ENCODE results near the gene POMP. TPM values are rescaled to one million over a fixed set of nuclear protein-coding genes. Genes with fewer than 3 reads are reported as not detected.

The POMP gene, protein sequence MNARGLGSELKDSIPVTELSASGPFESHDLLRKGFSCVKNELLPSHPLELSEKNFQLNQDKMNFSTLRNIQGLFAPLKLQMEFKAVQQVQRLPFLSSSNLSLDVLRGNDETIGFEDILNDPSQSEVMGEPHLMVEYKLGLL
- polyA plus RNA-seq: 10 to 100 TPM; 28.1 to 96.7 (median 85.3) TPM

DNA sequence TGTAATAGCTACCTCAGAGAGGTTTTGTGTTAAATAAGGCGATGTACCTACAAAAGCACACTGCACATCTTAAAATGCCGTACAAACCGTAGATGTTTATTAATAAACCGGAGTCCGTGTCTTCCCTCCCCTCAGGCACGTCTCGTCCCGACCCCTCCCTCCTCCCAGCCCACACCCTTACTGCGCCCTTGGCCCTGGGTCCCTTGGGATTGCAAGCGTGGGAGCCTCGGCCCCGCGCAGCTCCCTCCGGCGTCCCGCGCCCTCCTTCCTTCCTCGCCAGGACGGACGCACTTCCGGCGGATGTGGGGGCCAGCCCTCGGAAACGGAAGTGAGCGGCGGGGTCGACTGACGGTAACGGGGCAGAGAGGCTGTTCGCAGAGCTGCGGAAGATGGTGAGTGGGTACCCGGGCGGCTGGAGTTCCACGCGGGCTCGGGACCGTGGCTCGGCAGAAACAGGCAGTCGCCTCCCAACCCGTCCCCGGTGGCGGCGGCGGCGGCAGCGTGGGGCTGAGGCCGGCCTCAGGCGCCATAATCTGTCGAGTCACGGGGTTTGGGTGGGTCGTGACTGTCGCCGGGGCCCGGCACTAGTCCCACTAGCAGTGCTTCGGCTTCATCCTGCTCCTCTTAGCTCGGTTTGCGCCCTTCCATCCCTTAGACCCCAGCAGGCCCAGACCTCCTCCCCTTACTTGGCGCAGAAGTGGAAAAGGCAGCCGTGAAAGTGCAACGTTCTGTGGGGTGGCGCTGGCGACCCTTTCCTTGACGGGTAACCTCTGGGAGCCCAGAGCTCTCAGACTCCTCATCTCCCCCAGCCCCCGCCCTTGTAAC is at the start of gene POMP:
POMP (plus strand) TSS at position 335 of the 825 bp plus-strand sequence; CDS start at position 390, 55 bp downstream.
- H3K27ac ChIP-seq (ENCODE audit: low read depth, low read length): peak within 1 kb of the TSS; percentile 32
- WGBS, 3 donors: 0% methylated on average over 62 to 64 of the region's 64 CpGs

DNA sequence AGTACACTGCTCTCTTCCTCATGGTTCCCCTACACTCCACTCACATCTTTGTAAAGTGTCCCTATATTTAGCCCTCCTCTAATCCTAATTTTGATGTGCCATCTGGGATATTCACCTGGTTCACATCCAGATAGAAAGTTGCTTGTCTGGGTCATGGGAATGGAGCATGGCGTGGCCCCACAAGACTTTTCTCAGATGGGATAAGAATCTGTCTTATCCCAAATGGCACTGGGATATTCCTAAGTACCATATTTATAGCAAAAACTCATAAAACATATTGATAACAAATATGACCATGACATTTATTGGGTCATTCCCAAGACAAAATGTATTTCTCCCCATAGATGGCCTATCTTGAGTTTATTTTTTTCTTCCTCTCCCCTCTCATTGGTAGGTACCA is 49.5 kb upstream of the POMP start:
- H3K27ac ChIP-seq (ENCODE audit: low read depth, low read length): no peak overlapping the region
- WGBS, 3 donors: 86 to 100% (median 89%) methylated on average over 1 of the region's 1 CpG

DNA sequence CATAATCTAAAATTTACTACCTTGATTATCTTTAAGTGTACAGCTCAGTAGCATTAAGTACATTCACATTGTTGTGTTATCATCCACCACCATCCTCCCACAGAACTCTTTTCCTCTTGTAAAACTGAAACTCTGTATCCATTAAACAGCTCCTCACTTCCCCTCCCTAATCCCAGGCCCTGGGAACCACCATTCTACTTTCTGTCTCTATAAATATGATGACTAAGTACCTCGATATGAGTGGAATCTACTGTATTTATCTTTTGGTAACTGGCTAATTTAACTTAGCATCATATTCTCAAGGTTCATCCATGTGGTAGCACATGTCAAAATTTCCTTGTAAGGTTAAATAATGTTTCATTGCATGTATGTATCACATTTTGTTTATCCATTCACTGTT is 49.0 kb upstream of the POMP start:
- no peak overlapping the region for H3K27ac ChIP-seq (ENCODE audit: low read depth, low read length)
- 70 to 83% (median 76%) methylated on average over 1 of the region's 1 CpG for WGBS, 3 donors

DNA sequence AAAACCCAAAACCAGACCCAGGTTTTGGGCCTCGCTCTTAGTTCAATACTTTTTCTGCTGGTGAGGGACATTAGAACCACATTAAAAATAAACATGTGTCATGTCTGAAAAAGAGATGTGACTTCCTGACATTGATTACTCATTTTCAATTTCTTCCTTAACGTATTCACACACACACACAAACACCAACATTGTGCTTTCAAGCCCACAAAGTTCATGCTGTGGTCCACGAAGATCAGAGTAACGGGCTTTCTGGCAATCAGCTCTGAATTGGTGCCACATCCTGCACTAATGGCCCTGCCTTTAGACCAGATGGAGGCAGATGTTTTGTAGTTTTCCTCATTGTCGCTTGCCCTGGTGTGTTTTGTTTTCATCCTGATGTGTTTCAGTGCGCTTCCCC is 47.9 kb upstream of the POMP start:
- no peak overlapping the region for H3K27ac ChIP-seq (ENCODE audit: low read depth, low read length)
- WGBS, 3 donors: 74 to 83% (median 79%) methylated on average over 6 of the region's 6 CpGs

DNA sequence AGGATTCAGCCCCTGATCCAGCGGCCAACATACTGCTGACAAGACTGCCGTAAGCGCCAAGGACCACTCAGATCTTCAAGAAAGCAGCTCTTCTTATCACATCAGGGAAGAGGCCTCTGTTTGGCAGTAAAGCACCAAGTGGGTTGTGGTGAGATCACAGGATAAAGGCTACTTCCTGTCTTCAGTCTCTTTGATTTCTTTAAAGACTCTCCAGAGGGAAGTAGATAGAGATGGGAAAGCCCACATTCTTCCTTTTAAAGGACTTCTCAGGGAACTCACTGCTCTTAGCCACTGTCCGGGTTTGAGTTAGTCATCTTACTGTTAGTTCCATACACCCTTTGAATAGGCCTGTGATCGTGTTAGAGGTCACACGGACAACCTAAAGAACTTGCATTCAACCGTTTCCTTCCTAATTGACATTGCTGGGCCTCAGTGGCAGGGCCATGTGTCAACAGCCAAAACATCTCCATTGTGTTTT is 47.2 kb upstream of the POMP start:
- no peak overlapping the region for H3K27ac ChIP-seq (ENCODE audit: low read depth, low read length)
- WGBS, 3 donors: 48 to 50% (median 50%) methylated on average over 7 of the region's 7 CpGs

DNA sequence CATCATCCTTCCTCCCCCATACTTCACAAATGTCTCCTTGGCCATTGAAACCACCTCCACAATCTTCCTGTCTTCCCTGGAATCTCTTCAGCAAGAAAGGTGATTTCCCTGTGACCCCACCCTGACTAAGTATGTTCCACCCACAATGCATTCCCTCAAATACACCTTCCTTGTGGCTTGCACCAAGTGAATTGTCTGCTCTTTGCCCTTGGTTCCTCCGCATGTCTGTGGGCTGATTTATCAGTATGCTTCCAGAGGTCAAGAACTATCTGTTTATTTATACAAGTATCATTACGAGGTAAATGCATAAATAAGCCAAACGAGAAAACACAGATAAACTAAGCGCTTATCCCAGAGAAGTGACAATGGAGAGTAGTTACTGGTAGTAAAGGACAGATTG is 45.4 kb upstream of the POMP start:
- 47 to 76% (median 75%) methylated on average over 4 of the region's 4 CpGs for WGBS, 3 donors
- H3K27ac ChIP-seq (ENCODE audit: low read depth, low read length): no peak overlapping the region

DNA sequence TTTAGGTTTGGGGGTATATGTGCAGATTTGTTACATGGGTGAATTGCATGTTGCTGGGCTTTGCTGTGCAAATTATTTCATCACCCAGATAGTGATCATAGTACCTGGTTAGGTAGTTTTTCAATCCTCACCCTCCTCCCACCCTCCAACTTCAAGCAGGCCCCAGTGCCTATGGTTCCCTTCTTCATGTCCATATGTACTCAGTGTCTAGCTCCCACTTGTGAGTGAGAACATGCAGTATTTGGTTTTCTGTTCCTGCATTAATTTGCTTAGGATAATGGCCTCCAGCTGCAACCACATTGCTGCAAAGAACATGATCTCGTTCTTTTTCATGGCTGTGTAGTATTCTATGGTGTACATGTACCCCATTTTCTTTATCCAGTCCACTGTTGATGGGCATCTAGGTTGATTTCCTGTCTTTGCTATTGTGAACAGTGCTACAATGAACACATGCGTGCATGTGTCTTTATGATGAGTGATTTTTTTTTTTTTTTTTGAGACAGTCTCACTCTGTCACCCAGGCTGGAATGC is 42.9 kb upstream of the POMP start:
- H3K27ac ChIP-seq (ENCODE audit: low read depth, low read length): no peak overlapping the region
- 88 to 94% (median 94%) methylated on average over 2 of the region's 2 CpGs for WGBS, 3 donors

DNA sequence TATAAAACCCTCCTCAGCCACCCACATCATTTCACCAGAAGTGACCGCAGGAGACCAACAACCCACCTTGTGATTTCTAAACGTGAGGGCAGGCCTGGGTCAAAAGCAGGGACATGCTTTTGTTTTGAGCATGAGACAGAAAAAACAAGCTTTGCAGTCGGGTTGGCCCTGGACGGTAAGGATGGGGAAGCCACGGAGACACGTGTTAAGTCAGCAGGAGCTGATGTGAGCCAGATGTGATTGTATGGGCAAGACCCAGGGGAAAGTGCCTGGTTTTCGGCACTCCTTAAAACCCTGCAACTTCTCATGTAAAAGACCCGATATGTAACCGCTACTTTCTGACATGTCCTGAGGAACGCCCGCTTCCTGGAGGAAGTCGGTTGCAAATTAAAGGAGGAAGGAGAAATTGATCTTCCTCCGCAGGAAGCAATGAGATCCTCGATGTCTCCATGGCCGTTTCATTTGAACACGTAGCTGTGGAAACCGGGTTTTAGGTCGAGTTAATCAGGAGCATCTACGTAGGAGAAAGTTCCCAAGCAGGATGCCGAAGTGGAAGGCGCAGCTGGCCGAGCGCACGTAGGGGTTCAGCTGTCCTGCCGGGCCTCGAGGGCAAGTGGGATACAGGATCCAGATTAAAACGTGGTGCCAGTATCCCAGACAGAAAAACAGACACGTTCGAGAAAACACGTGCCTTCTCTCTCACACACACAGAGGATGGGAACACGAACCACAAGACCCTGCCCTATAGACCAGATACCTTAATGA is 40.5 kb upstream of the POMP start:
- no peak overlapping the region for H3K27ac ChIP-seq (ENCODE audit: low read depth, low read length)
- WGBS, 3 donors: 56 to 73% (median 58%) methylated on average over 31 of the region's 31 CpGs

DNA sequence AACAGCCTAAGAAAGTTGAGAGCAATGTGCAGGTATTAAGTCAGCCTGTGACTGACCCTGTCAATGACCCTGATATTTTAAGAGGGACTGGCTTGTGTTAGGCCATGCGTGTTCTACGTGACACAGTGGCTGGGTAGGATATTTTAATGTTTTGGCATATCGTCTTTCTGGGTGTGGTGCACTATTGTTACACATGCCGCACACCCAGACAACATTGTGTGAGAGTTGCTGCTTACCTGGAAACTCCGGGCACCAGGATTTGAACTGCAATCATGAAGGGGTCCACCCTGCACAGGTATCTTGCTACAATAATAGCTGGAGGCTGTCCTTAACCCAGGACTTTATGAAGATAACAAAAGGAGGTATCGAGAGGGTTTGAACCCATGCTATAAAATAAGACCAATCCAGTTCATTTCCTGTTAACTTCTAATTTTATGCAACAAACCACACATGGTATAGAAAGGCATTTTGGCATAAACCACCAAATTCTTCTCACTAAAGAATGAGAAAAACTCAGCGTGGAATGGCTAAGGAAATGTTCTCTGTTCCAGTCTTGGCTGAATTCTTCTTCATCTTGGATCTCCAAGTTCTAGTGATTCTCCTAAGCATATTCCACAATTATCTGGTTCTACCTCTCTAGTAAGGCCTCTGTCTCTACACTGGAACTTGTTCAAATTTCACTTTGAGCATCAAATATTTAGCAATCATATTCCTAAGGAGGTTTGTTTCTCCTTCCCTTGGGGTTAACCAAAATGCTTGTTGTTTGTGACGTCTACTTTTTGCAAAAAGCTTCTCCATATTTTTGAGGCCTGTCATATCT is 38.7 kb upstream of the POMP start:
- no peak overlapping the region for H3K27ac ChIP-seq (ENCODE audit: low read depth, low read length)
- WGBS, 3 donors: 74 to 80% (median 77%) methylated on average over 8 of the region's 8 CpGs

DNA sequence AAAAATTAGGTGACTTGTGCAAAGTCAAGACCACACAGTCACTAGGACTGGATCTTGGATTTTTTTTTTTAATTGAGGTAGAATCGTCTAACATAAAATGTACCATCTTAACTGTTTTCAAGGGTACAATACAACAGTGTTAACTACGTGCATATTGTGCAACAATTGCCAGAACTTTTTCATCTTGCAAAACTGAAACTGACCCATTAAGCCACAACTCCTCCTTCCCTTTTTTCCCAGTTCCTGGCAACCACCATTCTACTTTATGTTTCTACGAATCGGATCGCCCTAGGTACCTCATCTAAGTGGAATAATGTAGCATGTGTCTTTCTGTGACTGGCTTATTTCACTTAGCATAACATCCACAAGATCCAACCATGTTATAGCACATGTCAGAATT is 37.5 kb upstream of the POMP start:
- H3K27ac ChIP-seq (ENCODE audit: low read depth, low read length): no peak overlapping the region

DNA sequence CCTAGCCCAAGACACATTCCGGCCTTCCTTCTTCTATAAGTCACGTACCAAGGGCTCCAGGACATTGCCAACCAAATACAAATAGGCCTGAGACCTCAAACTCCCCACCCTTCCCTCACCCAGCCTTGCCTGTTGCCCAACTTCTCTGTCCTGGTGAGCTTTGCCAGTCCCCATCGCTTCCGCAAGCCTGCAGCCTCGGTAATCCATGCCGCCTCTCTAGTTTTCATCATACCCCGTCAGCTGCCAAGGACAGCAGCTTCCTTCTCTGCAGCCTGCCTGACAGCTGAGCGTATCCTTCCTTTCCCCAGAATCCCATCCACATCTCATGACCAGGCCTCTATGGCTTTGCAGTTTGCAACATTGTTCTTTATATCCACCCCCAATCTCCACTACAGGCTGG is 36.6 kb upstream of the POMP start:
- H3K27ac ChIP-seq (ENCODE audit: low read depth, low read length): no peak overlapping the region
- WGBS, 3 donors: 61 to 91% (median 70%) methylated on average over 8 of the region's 8 CpGs

More for the DNA sequence above, 37.5 kb upstream of the POMP start:
- WGBS, 3 donors: 52 to 82% (median 70%) methylated on average over 5 of the region's 5 CpGs

DNA sequence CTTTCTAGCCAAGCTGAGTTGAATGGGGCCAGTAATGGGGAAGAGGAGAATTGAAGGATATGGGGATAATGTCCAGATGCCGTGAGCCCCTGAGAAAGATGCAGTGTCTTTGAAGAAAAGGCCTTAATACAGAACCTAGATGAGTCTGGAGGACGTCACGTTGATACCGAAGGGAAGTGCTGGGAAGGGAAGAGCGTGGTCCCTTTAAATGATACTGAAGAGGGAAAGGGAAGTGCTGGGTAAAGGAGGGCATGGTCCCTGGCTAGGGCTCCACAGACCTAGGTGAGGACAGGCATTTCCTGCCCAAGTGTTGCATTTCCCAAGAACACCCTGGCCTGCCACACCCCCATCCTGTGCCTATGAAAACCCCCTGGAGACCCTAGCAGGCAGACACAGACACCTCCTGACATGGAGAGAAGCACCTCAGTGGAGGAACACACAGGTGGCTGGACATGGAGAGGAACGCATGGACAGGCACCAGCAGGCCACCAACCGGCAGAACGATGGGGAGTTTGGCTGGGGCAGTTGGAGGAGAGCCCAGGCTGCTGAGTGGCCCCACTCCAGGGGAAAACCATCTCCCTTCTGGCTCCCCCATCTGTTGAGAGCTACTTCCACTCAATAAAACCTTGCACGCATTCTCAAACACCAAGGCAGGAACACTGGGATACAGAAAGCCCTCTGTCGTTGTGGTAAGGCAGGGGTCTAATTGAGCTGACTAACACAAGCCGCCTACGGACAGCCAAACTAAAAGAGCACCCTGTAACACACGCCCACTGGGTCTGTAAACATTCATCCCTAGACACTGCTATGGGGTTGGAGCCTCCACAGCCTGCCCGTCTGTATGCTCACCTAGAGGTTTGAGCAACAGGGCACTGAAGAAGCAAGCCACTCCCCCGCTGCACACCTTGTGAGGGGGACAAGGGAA is 34.9 kb upstream of the POMP start:
- 51 to 65% (median 53%) methylated on average over 15 of the region's 15 CpGs for WGBS, 3 donors
- H3K27ac ChIP-seq (ENCODE audit: low read depth, low read length): no peak overlapping the region

DNA sequence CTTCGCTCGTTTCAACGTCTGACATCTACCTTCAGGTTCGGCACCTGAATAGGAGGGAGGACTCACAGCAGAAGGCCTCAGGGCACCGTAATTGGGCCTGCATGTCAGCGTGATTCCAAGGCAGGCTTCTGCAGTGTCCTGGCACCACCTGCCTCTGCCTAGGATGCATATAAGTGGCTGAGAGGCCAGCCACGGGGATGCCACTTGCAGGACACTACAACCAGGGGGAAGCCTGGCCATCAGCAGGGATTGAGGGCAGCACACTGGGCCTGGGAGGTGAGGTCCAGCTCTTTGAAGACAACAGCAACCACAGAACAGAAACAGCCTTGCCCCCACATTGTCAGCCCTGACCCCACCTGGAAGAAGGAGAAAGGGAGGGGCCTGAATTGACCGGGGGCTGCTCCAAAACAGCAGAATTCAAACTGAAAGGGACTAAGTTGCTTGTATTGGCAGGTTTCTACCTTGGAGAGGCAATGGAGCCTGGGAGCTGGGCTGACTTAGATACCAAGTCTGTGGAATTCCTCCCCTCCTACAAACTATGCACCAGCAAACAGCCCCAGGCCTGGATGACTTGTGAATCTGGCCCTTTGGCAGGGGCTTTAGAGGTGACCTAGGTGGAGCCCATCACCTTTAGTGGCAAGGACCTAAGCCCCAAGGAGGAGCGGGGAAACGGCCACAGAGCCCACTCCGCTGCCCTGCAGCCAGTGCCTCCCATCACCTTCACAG is 34.1 kb upstream of the POMP start:
- 67 to 89% (median 83%) methylated on average over 10 to 11 of the region's 11 CpGs for WGBS, 3 donors
- H3K27ac ChIP-seq (ENCODE audit: low read depth, low read length): no peak overlapping the region

DNA sequence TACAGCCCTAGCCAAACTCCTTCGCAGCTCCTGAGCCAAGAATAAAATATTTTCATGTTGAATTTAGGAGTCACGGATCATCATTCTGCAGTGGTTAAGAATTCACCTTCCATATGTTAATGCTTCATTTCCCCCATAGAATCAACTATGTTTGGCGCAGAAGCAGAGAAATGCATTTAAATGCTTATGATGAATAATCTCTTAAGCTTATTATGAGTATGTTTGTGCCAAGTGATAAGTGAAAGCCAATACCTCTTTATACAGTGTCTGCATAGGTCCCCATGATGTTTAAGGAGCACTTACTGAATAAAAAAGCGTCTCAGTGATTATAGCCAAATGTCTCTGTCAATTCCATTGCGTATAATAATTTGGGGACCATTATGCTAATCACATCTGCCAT is 32.7 kb upstream of the POMP start:
- WGBS, 3 donors: 65 to 77% (median 65%) methylated on average over 5 of the region's 5 CpGs

DNA sequence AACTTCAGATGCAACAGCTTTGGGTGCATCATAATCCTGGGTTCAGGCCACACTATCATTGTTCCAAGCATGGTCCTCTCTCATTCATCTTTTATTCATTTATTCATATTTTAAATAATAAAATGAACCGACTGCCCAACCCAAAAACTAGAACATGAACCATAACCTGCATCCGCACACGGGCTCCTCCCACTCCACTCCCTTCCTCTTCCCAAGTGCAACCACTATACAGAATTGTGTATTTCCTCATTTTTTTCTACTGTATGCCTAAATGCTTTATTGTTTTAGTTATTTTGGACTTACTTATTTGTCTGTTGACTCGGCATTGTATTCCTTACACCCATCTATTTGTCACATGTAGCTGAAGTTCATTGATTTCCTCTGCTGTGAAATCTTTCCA is 30.7 kb upstream of the POMP start:
- 47 to 65% (median 52%) methylated on average over 4 of the region's 4 CpGs for WGBS, 3 donors
- H3K27ac ChIP-seq (ENCODE audit: low read depth, low read length): no peak overlapping the region

More for the DNA sequence above, 32.7 kb upstream of the POMP start:
- no peak overlapping the region for H3K27ac ChIP-seq (ENCODE audit: low read depth, low read length)

DNA sequence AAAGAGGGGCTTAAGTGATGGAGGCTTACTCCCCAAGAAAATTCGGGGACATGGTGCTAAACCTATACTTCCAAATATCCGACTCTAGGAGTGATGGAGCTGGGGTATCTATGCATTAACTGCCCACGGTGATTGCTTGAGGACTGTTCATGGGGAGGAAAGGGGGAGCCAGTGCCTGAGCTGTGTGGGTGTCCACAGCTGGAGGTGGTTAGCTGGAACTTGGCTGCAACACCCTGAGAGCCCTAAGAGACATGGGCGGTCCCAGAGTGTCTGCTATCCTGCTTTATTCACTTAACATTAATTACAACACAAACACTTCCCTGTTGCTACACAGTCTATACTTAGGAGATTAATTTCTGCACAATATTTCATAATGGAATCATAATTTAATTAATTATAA is 28.1 kb upstream of the POMP start:
- 77 to 83% (median 80%) methylated on average over 4 of the region's 4 CpGs for WGBS, 3 donors
- no peak overlapping the region for H3K27ac ChIP-seq (ENCODE audit: low read depth, low read length)

DNA sequence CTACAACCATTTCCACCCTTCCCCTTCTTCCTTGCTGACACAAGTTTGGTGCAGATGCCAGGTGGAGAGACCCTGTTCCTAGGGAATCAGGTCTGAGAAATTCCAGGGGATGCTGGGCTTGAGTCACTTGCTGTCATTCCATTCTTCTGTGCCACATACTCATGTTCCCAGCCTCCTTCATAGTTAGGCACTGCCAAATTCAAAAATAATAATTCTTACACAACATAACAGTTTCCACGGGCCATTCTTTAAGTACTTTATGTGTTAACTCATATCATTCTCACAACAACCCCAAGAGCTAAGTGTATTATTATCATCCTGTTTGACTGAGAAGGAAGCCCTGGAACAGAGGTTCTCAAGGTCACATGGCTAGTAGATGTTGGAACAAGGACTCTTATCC is 27.1 kb upstream of the POMP start:
- H3K27ac ChIP-seq (ENCODE audit: low read depth, low read length): no peak overlapping the region
- 74 to 93% (median 78%) methylated on average over 1 of the region's 1 CpG for WGBS, 3 donors

Data from adipose tissue (tissue), 3 donors.